Activated effector memory CD4-positive, alpha-beta T cell treated with anti-CD3 and anti-CD28 coated beads, Interleukin-2, amount 50 U/mL, for 16 hours (primary cell): ENCODE measurements around the gene BICDL1.

Experiments used
- DNase-seq: peaks from one replicate; pipeline ENCODE4 v3.0.0-alpha.2; 2020

The BICDL1 gene

GRCh38 chr12:120132054-120132836 is 143.2 kb downstream of the BICDL1 start:
- no peak for DNase-seq

GRCh38 chr12:120132863-120133385 is 143.9 kb downstream of the BICDL1 start:
- DNase-seq: no peak

DNA sequence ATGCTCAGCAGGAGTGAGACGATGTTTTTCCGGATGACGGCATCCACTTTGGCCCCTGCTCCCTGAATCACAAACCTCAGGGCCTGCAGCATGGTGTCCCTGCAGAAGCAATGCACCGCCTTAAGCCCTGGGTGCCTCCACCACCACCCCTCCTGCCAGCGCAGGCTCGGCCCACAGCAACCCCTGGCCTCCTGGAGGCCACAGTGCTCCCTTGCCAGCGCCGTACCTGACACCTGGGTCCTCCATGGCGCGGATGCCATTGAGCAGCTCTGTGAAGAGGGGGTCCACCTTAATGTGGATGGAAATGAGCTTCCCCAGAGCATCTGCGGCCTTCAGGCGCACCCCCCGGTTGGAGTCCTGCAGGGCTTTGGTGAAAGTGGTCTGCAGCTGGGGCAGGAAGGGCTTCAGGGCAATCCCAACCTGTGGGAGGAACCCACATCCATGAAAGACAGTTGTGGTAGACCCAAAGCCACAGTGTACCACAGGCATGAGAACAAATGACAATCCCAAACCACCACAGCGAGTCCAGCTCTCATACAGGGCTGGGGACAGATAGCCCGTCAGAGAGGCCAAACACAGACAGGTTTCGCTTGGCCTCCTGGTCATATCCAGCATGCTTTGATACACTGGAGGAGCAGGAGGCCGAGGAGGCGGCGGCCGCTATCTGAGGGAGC is 145.4 kb downstream of the BICDL1 start:
- no peak for DNase-seq

- no peak for DNase-seq
Observed at GRCh38 chr12:120136093-120136770, 147.2 kb downstream of the BICDL1 start.

DNA sequence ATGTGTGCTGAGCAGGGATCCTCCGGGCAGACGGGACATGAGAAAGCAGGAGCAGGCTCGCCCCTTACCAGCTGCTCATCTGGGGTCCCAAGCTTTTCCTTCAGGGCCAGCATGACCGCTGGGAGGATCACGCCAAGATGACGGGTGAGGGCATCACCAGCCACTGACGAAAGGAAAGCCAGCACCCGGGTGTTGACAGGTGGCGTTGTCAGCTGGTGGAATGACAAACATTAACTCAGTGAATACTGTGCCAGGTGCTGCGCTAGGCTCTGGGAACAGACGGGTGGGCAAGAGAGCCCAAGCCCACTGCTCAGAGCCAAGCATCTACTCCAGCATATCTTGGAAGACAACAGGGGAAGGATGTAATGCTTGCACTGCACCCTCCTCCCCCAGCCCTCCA is 148.8 kb downstream of the BICDL1 start:
- no peak for DNase-seq

GRCh38 chr12:120138366-120138765 is 149.3 kb downstream of the BICDL1 start:
- no peak for DNase-seq

DNA sequence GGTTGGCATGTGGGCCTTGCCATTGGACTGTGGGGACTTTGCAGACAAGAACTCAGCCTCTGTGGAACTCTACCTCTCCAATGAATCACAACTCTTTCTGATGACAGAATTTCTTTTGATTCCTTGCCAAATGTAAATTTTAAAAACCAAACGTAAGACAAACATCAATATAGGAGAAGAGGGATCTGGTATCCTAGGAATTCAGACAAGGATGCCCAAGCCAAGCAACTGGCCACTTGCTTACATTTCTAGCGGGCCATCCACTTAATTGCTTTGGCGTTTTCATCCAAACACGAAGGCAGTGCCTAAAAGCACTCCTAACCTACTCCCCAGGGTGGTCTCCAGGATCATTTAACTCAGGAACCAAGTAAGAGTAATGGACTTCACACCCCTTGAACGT is 150.9 kb downstream of the BICDL1 start:
- no peak for DNase-seq

- DNase-seq: no peak
Observed at GRCh38 chr12:120140603-120141002, 151.6 kb downstream of the BICDL1 start.

GRCh38 chr12:120141336-120141735 is 152.3 kb downstream of the BICDL1 start:
- DNase-seq: no peak

DNA sequence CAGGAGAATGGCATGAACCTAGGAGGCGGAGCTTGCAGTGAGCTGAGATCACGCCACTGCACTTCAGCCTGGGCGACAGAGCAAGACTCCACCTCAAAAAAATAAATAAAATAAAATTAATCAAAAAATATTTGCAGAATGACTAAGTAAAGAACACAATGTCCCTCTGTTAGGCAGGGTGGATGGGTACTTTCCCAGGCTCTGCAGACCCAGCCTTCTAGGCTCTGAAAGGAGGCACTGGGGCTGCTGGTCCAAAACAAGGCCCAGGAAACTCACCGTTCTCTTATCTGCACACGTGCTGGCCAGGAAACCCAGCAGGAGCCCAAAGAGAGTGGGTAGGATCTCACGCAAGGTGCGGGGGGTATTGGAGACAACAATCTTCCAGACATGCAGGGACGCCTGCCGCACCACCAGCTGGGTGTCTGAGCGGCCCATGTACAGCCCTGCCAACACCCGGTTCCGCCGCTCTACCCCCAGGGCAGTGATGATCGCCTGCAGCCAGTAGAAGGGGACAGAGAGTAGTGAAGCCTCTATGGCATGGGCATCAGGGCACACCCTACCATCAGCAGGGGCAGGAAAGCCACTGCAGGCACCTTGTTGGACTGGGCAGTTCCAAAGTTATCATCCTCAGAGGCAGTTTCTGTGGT is 153.3 kb downstream of the BICDL1 start:
- DNase-seq: no peak
